Posterior vena cava (tissue), 2 donors: Measurements from ENCODE around the gene PAGR1. TPM values are rescaled to one million over a fixed set of nuclear protein-coding genes. Genes with fewer than 3 reads are reported as not detected.
A peak's percentile ranks its signal among the peaks of the same experiment; 100 is the strongest.
"Not testable (repeated sequence)": the region's sequence is repeated elsewhere in the genome, so short reads cannot be mapped to it uniquely, and the experiment has no call there.

ENCODE experiments used
- DNase-seq: peaks from one replicate; pipeline ENCODE4 v3.0.0-alpha.2; 2020; ENCODE audit warnings: low spot score
- intact Hi-C, 2 donors: fragments of 100-400 bp; cut with DNase I; formaldehyde crosslinking; loops; one replicate each; pipeline versions ENCODE4 v1.14.1 to v1.14.2; 2022 to 2023
- total RNA-seq, 2 donors: library from RNA; stranded (reverse); fragmentation: NEBNext Ultra II Directional; extraction: Animal tissue kit (Norgen Biotek cat#: 25700); gene quantifications; one replicate each; pipeline ENCODE4 v1.2.1, GENCODE V29; 2021
- donor health status: DM: yes; HTN: yes; CAD: no.
- donor health status: DM: yes; HTN: yes; CAD: no.

Gene PAGR1
- total RNA-seq, 2 donors from 2014 or later = 10.5 to 12.7 TPM

DNA sequence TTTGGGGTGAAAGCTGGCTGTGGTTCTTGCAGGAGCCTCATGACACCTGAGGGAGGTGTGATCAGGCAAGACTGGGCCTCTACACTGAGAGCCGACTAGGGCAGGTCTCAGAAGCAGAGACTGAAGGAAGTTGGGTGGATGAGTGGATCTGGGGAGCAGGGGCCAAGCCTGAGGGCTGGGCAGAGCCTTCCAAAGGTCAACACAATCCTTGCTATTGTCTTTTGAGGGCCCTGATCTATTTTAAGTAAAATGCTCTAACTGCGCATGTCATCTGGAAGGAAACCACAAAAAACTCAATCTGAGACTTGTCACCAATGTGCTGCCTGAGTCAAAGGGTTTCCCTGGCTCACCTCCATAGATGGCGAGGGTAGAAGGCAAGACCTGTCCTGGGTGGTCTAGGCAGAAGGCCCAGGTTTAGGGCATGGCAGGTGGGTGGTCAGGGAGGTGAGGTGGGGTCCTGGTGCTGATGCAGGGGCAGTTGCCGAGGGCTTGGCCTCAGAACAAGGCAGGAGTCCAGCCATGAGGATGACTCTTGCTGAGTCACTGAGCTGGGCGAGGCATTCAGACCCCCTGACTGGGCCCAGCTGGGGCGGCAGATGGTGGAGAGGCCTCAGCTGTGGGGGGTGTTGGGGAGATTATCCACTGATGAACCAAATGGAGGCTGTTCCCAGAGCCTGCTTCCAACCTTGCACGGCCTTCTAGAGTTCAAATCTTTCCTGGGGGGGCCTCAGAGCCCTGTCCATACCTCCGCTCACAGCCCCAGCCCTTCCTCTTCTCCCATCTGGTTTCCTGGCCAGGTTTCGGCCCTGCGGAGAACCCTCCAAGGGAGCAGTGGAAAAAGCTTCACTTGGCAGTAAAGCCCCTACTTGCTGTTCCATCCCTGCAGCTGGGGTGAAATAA lies 9.4 kb downstream of the PAGR1 start:
- intact Hi-C loops = no loop called here
- DNase-seq = peak; percentile 90

DNA sequence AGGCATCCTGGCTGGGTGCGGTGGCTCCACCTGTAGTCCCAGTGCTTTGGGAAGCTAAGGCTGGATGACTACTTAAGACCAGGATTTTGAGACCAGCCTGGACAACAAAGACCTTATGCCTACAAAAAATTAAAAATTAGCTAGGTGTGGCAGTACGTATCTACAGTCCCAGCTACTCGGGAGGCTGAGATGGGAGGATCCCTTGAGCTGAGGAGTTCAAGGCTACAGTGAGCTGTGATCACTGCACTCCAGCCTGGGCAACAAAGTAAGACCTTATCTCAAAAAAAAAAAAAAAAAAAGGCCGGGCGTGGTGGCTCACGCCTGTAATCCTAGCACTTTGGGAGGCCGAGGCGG lies 10.4 kb downstream of the PAGR1 start:
- no peak for DNase-seq
- intact Hi-C loops = no loop called here

DNA sequence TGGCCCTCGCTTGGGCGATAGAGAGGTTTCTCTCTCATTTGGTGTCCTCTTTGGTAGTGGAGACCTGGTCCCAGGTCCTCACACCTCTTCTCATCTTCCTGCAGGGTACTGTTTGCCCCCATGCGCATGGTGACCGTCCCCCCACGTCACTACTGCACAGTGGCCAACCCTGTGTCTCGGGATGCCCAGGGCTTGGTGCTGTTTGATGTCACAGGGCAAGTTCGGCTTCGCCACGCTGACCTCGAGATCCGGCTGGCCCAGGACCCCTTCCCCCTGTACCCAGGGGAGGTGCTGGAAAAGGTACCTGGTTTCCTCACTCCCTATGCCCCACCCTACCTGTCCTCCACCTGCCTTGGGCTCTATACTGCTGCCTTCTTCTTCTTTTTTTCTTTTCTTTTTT lies 14.8 kb downstream of the PAGR1 start:
- intact Hi-C loops = no loop called here
- DNase-seq = no peak

DNA sequence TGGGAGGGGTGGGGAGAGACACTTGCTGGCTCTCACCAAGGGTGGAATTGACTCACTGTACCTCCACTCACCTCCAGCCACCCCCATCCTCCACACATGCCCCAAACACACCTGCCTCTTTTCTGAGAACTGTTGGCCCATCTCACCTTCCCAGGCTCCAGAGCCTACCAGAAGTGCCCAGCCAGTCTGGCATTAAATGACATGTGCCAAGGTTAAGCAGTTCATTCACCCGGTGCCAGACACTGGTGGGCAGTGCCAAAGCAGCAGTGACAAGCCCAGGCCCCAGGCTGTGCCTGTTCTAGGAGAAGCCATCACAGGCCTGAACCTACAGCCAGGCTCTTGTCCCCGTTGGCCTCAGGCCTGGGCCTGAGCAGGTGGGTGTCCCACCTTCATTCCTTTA lies 15.5 kb downstream of the PAGR1 start:
- no peak for DNase-seq
- intact Hi-C loops = no loop called here

DNA sequence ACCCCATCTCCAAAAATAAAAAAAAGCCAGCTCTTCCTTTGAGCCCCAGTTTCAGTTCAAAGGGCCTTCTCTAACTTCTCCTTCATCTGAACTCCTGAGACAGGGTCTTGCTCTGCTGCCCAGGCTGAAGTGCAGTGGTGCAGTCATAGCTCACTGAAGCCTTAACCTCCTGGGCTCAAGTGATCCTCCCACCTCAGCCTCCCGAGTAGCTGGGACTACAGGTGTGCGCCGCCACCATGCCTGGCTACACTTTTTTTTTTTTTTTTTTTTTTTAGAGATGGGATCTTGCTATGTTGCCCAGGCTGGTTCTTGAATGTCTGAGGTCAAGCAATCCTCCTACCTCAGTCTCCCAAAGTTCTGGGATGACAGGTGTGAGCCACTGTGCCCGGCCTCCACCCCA lies 17.3 kb downstream of the PAGR1 start:
- intact Hi-C loops, DNase-seq: not testable (repeated sequence)

DNA sequence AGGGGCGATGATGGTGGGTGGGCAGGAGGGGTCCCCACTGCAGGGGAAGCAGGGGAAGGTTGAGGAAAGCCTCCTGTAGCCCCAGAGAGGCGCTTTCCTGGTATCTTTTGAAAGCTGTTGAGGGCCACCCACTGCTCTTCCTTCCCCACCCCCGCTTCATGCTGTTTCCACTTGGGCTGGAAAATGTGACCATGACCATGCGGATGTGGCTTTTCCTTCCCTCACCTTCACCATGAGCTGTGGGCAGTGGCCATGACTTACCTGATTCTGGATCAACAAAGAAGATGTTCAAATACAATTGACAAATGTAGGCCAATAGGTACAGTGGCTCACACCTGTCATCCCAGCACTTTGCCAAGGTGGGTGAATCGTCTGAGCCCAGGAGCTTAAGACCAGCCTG lies 18.1 kb downstream of the PAGR1 start:
- intact Hi-C loops = no loop called here

DNA sequence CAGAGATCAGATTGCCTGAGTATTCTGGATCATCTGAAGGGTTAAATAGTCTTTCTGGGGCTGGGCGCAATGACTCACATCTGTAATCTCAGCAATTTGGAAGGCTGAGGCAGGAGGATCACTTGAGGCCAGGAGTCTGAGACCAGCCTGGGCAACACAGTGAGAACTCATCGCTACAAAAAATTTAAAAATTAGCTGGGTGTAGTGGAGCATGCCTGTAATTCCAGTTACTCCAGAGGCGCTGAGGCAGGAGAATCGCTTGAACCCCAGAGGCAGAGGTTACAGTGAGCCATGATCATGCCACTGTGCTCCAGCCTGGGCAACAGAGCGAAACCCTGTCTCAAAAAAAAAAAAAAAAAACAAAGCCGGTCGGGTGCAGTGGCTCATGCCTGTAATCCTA lies 20.0 kb downstream of the PAGR1 start:
- intact Hi-C loops = no loop called here
- no peak for DNase-seq

More for the DNA sequence above, 18.1 kb downstream of the PAGR1 start:
- no peak for DNase-seq

DNA sequence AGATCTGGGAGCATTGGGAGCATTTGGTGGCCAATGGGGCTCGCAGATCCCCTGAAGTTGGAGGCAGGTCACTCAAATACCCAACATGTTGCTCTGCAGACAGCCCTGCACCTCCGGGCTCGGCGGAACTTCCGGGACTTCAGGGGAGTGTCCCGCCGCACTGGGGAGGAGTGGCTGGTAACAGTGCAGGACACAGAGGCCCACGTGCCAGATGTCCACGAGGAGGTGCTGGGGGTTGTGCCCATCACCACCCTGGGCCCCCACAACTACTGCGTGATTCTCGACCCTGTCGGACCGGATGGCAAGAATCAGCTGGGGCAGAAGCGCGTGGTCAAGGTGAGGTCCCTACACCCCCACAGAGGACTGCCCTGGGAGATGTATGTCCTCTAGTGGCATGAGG lies 20.7 kb downstream of the PAGR1 start:
- intact Hi-C loops = no loop called here
- no peak for DNase-seq

DNA sequence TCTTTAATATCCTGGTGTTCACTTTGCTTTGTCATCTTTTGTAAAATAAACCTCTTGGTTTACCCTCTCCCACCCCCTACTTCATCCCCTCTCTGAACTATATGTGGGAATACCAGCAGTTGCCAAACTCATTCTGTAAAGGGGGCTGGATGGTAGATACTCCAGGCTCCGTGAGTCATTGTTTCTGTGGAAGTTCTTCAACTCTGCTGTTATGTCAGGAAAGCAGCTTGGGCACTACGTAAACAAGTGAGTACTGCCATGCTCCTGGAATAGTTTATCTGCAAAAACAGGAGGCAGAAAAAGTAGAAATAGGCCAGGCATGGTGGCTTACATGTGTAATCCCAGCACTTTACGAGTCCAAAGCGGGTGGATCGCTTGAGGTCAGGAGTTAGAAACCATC lies 21.9 kb downstream of the PAGR1 start:
- intact Hi-C loops = no loop called here
- no peak for DNase-seq

DNA sequence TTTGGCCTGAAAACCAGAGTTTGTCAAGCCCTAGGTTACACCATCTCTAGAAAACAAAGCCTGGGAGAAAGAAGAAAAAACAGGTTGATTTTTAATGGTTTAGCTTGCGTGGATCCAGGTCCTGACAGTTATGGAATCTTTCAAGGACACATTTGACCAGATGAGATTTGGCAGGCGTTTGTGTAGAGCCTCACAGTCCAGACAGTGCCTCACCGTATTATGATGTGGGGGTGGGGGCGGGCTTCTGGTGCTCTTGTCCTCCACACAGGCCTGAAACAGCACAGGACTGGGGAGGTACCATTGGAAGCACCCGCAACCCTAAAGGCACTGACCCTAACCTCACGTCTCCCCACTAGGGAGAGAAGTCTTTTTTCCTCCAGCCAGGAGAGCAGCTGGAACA lies 23.9 kb downstream of the PAGR1 start:
- intact Hi-C loops = loop anchor here in 1 of 2 donors (10.0 kb wide), 1 partner anchor 135 kb away; no protein-coding TSS in a partner anchor

DNA sequence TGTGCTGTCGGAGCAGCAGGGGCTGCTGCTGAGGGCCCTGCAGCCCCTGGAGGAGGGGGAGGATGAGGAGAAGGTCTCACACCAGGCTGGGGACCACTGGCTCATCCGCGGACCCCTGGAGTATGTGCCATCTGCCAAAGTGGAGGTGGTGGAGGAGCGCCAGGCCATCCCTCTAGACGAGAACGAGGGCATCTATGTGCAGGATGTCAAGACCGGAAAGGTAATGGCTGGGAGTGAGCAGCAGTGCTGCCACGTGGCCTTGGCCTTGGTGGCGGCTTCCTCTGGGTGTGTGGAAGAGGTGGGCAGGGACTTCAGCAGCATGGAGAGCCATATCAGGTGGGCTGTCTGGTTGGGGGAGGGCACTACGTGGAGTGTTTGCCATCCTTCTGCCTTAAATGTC lies 24.3 kb downstream of the PAGR1 start:
- no peak for DNase-seq
- intact Hi-C loops = loop anchor here in 1 of 2 donors (10.0 kb wide), 1 partner anchor 135 kb away; no protein-coding TSS in a partner anchor

More for the DNA sequence above, 23.9 kb downstream of the PAGR1 start:
- no peak for DNase-seq

DNA sequence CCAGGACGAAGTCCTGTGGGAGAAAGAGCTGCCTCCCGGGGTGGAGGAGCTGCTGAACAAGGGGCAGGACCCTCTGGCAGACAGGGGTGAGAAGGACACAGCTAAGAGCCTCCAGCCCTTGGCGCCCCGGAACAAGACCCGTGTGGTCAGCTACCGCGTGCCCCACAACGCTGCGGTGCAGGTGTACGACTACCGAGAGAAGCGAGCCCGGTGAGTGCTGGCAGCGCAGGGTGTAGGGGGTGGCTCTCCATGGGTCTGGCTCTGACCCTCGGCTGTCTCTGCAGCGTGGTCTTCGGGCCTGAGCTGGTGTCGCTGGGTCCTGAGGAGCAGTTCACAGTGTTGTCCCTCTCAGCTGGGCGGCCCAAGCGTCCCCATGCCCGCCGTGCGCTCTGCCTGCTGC lies 25.7 kb downstream of the PAGR1 start:
- intact Hi-C loops = loop anchor here in 1 of 2 donors (2.0 to 10.0 kb wide), 2 partner anchors 13 to 137 kb away; no protein-coding TSS in a partner anchor
- no peak for DNase-seq

DNA sequence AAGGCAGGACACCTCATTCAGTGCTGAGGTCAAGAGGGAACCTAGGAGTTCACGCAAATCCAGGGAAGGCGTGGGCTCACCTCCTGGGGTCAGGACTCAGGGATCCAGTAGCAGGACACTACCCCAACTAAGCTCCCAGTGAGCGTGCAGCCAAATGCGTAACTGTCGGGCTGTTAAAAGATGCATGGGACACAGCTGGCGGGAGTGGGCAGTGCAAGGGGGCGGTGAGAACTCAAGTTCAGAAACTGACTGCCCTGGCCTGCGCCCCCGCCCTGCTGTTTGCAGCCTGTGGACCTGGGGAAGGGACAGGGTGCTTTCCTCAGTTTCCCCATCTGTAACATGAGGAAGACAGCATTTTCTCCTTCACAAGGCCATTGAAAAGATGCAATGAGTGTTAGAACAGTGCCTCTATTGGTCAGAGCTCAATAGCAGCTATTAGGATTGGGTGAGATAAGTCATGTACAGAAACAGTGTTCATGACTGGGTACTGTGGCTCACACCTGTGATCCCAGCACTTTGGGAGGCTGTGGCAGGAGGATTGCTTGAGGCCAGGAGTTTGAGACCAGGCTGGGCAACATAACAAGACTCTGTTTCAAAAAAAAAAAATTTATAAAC lies 26.9 kb downstream of the PAGR1 start:
- DNase-seq = no peak
- intact Hi-C loops = loop anchor here in 1 of 2 donors (2.0 to 10.0 kb wide), 2 partner anchors 14 to 138 kb away; no protein-coding TSS in a partner anchor

DNA sequence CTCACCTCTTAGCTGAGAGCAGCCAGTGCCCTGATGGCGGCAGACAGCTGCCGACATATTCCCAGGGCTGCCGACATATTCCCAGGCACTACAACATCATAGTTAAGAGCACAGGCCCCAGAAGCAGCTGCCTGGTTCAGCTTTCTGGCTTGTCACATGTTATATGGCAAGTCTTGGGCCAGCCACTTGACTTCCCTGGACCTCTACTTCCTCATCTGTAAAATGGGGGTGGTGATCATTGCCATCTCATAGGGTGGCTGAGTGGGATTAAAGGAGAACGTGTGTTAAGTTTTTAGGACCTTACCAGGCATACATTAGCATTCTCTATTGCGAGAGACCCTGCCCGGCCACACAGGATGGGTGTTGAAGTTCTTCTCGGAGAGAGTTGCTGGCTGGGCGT lies 28.0 kb downstream of the PAGR1 start:
- intact Hi-C loops = loop anchor here in 1 of 2 donors (2.0 to 10.0 kb wide), 2 partner anchors 15 to 139 kb away; no protein-coding TSS in a partner anchor
- DNase-seq = no peak

DNA sequence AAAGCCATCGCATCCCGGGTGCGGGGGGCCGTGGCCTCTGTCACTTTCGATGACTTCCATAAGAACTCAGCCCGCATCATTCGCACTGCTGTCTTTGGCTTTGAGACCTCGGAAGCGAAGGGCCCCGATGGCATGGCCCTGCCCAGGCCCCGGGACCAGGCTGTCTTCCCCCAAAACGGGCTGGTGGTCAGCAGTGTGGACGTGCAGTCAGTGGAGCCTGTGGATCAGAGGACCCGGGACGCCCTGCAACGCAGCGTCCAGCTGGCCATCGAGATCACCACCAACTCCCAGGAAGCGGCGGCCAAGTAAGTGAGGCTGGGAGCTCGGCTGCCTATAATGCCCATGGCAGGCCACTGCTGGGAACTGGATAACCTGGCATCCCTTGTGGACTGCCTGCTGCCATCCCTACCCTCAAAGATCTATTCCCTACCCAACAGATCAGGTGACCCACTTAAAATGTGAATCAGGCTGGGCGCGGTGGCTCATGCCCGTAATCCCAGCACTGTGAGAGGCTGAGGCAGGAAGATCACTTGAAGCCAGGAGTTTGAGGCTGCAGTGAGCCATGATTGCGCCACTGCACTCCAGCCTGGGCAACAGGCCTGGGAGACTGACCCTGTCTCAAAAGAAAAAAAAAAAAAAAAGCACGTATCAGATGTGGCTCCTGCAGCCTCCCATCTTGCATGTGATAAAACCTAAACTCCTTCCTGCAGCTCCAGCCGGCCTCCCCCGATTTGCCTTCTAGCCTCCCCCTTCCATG lies 28.8 kb downstream of the PAGR1 start:
- no peak for DNase-seq

DNA sequence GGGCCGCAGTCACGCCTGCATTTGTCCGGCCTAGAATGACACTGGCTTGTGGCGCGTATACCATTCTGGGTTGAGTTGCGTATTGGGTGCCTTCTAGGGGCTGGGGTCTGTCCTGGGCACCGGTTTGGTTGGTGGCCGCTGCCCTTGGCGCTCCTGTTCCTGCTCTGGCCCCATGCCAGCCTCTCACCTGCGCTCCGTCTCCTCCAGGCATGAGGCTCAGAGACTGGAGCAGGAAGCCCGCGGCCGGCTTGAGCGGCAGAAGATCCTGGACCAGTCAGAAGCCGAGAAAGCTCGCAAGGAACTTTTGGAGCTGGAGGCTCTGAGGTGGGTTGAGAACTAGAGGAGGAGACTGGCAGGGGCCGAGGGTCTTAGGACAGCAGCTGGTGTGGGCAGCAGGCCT lies 29.7 kb downstream of the PAGR1 start:
- intact Hi-C loops = loop anchor here in 1 of 2 donors (10.0 kb wide), 1 partner anchor 141 kb away; no protein-coding TSS in a partner anchor
- no peak for DNase-seq

More for the DNA sequence above, 28.8 kb downstream of the PAGR1 start:
- intact Hi-C loops = loop anchor here in 1 of 2 donors (10.0 kb wide), 1 partner anchor 140 kb away; no protein-coding TSS in a partner anchor

DNA sequence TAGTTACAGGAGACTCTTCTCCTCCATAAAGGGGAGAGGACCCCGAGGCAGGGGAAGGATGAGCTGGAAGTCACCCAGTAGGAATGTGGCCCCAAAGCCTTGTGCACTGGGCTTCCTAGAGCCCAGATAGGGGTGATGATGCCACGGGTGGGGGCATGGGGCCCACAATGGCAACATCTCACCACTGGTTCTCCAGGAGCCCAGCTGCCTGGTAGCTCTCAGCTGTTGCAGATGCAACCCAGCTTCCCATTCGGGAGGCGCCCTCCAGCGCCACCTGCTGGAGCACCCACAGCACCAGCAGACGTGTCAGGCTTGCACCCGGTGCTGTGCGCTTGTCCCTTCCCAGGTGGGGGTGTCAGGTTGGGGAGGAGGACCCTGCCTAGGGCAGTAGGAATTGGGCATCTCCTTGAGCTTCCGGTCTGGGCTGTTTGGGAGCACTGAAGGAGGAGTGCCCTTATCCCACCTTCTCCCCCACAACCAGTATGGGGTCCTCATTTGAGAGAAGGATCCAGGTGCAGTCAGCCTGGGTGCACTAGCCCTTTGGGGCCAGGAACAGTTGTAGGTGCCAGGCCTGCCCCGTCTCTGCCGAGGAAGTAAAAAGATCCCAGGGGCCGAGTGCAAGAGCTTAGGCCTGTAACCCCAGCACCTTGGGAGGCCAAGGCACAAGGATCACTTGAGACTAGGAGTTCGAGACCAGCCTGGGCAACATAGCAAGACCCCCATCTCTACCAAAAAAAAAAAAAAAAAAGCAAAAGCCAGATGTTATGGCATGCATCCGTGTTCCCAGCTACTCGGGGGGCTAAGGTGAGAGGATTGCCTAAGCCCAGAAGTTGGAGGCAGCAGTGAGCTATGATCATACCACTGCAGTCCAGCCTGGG lies 32.7 kb downstream of the PAGR1 start:
- intact Hi-C loops = loop anchor here in 1 of 2 donors (10.0 kb wide), 1 partner anchor 144 kb away; no protein-coding TSS in a partner anchor
- DNase-seq = peak; percentile 94

DNA sequence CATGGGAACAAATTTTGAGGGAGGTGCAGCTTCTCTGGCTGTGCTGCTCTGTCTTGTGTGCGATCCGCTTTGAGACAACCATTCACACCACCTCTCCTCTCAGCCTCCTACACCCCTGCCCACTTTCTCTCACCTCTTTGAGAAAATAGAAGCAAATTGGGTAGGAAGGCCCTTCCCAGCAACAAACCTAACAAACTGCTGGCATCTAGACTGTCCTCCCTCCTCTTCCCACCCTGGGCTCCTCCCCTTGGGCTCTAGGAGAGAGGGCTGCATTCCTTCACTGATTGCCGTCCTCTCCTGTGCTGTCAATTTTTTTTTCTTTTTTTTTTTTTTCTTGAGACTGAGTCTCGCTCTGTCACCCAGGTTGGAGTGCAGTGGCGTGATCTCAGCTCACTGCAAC lies 33.6 kb downstream of the PAGR1 start:
- intact Hi-C loops = loop anchor here in 1 of 2 donors (10.0 kb wide), 1 partner anchor 145 kb away; no protein-coding TSS in a partner anchor
- no peak for DNase-seq
